HepG2 (cell line): ENCODE data around the gene SPHK1. TPM values are rescaled to one million over a fixed set of nuclear protein-coding genes. Genes with fewer than 3 reads are reported as not detected.

Experiments used
- CCAR2 ChIP-seq: fragments of 200-400 bp; formaldehyde crosslinking; optimal IDR thresholded peaks from 2 replicates; pipeline ENCODE3; 2018; ENCODE audit warnings: low read depth, mild to moderate bottlenecking, low read length, moderate library complexity
- FIP1L1 ChIP-seq: fragments of 200-400 bp; formaldehyde crosslinking; IDR thresholded peaks from 2 replicates; pipeline ENCODE4 v1.6.1; 2018; ENCODE audit warnings: low read depth, mild to moderate bottlenecking, low read length, moderate library complexity, borderline replicate concordance; ENCODE audit not compliant: insufficient read depth
- GATA4 ChIP-seq: sonication (generic); IDR thresholded peaks from 2 replicates; pipeline ENCODE4 v1.6.1; 2016; ENCODE audit warnings: antibody characterized with exemption, low read depth, borderline replicate concordance
- NFE2L2 ChIP-seq: fragments of 150-350 bp; IDR thresholded peaks from 2 replicates; pipeline ENCODE4 v1.6.1; 2014; ENCODE audit warnings: low read length
- NFKB2 ChIP-seq: sonication (generic); formaldehyde crosslinking; IDR thresholded peaks from 2 replicates; pipeline ENCODE4 v1.4.0; 2020; ENCODE audit warnings: missing genetic modification reagents, borderline replicate concordance
- RAD51 ChIP-seq: fragments of 450-650 bp; IDR thresholded peaks from 2 replicates; pipeline ENCODE4 v1.6.1; 2016; ENCODE audit warnings: borderline replicate concordance
- SRF ChIP-seq: IDR thresholded peaks from 2 replicates; pipeline ENCODE4 v1.6.1; 2011; ENCODE audit warnings: mild to moderate bottlenecking, low read depth, low read length, moderate library complexity
- TEAD2 ChIP-seq: sonication (generic); formaldehyde crosslinking; IDR thresholded peaks from 2 replicates; pipeline ENCODE4 v1.9.0; 2021; ENCODE audit warnings: missing genetic modification reagents
- TEAD3 ChIP-seq: optimal IDR thresholded peaks from 2 replicates; pipeline ENCODE3; 2016; ENCODE audit warnings: borderline replicate concordance
- TGIF2 ChIP-seq: IDR thresholded peaks from 2 replicates; pipeline ENCODE4 v1.6.1; 2016; ENCODE audit warnings: control low read depth, missing compliant biosample characterization
- ZNF101 ChIP-seq: sonication (generic); formaldehyde crosslinking; IDR thresholded peaks from 2 replicates; pipeline ENCODE4 v1.4.0; 2020; ENCODE audit warnings: mild to moderate bottlenecking, low read depth, missing genetic modification reagents, borderline replicate concordance
- ZNF484 ChIP-seq: sonication (generic); formaldehyde crosslinking; IDR thresholded peaks from 2 replicates; pipeline ENCODE4 v1.5.1; 2020; ENCODE audit warnings: mild to moderate bottlenecking, low read depth, missing genetic modification reagents, borderline replicate concordance
- ZNF660 ChIP-seq: sonication (generic); formaldehyde crosslinking; IDR thresholded peaks from 2 replicates; pipeline ENCODE4 v1.5.1; 2020; ENCODE audit warnings: mild to moderate bottlenecking, low read depth, missing genetic modification reagents, borderline replicate concordance
- ZNF788 ChIP-seq: sonication (generic); formaldehyde crosslinking; IDR thresholded peaks from 2 replicates; pipeline ENCODE4 v1.5.0; 2020; ENCODE audit warnings: mild to moderate bottlenecking, missing genetic modification reagents, borderline replicate concordance
- ZSCAN25 ChIP-seq: sonication (generic); formaldehyde crosslinking; IDR thresholded peaks from 2 replicates; pipeline ENCODE4 v1.8.0; 2022; ENCODE audit warnings: mild to moderate bottlenecking, missing genetic modification reagents
- polyA plus RNA-seq, 8 experiments: library from polyadenylated mRNA; depleted of rRNA in 3 of 8; stranded (reverse) in 7 of 8; unstranded in 1 of 8; fragments of >200 nt; fragmentation: Illumina TruSeq in 4 of 8; extraction: Trizol in 4 of 8; gene quantifications; 2 replicates each; pipeline versions ENCODE4 v1.2.1 to v1.2.3, GENCODE V29; 2011 to 2016; ENCODE audit warnings: low read depth in 4 of 8, missing spikeins in 1 of 8, mixed read lengths in 1 of 8; ENCODE audit not compliant: insufficient read depth in 1 of 8
- total RNA-seq, 5 experiments: library from RNA; depleted of rRNA; stranded (reverse); fragments of >200 nt; fragmentation: Illumina TruSeq; extraction: Trizol; gene quantifications; 2 replicates each; pipeline ENCODE4 v1.2.3, GENCODE V29; 2016; ENCODE audit warnings: low read depth in 1 of 5
- TF ChIP-seq, protein P1 (sequence below): sonication (generic); formaldehyde crosslinking; IDR thresholded peaks from 2 replicates; pipeline ENCODE4 v1.4.0; 2020; ENCODE audit warnings: missing genetic modification reagents, borderline replicate concordance
- TF ChIP-seq, protein P2 (sequence below): sonication (generic); formaldehyde crosslinking; IDR thresholded peaks from 2 replicates; pipeline ENCODE4 v1.5.0; 2020; ENCODE audit warnings: mild to moderate bottlenecking, missing genetic modification reagents
- TF ChIP-seq, protein P3 (sequence below): sonication (generic); formaldehyde crosslinking; conservative IDR thresholded peaks from 2 replicates; pipeline ENCODE4 v1.4.0; 2020; ENCODE audit warnings: missing genetic modification reagents
- TF ChIP-seq, protein P4 (sequence below): IDR thresholded peaks from 2 replicates; pipeline ENCODE4 v1.6.1; 2018; ENCODE audit warnings: missing genetic modification reagents, mild to moderate bottlenecking, missing compliant biosample characterization

The SPHK1 gene
- total and polyA plus RNA-seq, 2 of the 13 experiments (the other 11 are each of a cell fraction or from before 2014, with no cell fraction given), result 129 to 160 TPM

DNA sequence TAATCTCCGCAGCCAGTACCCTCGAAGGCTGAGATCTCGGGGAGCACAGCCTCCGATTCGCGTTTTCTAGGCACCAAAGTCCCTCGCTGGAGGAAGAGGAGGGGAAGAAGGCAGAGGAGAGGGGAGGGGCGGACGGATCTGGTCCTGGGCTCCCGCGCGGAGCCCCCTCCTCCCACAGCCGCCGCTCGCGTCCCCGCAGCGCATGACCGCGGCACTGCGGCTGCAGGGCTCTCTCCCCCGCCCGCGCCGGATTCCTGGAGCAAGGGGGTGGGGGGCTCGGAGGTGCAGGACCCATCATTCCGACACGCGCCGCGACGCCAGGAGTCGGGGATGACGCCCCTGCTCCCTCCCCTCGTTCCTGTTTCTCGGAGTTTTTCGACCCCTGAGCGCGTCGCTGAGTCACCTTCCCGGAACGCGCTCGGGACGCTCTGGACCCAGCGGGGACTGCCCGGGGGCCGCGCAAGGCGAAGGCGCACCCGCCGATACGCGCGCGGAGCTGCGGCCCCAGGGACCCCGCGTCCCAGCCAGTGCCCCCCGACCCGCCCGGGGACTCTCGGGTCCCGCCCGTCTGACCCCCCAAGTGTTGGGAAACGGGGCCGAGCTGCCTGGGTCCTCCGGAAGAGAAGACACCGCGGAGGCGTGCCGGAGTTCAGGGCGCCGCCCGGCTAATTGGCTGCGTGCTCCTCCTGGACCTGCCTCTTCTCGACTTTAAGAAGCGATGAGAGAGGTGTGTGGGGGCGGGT, 1.4 kb upstream of the SPHK1 start (continued):
- TF ChIP-seq, protein P1, sequence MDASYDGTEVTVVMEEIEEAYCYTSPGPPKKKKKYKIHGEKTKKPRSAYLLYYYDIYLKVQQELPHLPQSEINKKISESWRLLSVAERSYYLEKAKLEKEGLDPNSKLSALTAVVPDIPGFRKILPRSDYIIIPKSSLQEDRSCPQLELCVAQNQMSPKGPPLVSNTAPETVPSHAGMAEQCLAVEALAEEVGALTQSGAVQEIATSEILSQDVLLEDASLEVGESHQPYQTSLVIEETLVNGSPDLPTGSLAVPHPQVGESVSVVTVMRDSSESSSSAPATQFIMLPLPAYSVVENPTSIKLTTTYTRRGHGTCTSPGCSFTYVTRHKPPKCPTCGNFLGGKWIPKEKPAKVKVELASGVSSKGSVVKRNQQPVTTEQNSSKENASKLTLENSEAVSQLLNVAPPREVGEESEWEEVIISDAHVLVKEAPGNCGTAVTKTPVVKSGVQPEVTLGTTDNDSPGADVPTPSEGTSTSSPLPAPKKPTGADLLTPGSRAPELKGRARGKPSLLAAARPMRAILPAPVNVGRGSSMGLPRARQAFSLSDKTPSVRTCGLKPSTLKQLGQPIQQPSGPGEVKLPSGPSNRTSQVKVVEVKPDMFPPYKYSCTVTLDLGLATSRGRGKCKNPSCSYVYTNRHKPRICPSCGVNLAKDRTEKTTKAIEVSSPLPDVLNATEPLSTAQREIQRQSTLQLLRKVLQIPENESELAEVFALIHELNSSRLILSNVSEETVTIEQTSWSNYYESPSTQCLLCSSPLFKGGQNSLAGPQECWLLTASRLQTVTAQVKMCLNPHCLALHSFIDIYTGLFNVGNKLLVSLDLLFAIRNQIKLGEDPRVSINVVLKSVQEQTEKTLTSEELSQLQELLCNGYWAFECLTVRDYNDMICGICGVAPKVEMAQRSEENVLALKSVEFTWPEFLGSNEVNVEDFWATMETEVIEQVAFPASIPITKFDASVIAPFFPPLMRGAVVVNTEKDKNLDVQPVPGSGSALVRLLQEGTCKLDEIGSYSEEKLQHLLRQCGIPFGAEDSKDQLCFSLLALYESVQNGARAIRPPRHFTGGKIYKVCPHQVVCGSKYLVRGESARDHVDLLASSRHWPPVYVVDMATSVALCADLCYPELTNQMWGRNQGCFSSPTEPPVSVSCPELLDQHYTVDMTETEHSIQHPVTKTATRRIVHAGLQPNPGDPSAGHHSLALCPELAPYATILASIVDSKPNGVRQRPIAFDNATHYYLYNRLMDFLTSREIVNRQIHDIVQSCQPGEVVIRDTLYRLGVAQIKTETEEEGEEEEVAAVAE (CRISPR knock-in tag), result 0 out of 2 replicates have a peak, but pooled peaks have one; percentile 5
- TF ChIP-seq, protein P2, sequence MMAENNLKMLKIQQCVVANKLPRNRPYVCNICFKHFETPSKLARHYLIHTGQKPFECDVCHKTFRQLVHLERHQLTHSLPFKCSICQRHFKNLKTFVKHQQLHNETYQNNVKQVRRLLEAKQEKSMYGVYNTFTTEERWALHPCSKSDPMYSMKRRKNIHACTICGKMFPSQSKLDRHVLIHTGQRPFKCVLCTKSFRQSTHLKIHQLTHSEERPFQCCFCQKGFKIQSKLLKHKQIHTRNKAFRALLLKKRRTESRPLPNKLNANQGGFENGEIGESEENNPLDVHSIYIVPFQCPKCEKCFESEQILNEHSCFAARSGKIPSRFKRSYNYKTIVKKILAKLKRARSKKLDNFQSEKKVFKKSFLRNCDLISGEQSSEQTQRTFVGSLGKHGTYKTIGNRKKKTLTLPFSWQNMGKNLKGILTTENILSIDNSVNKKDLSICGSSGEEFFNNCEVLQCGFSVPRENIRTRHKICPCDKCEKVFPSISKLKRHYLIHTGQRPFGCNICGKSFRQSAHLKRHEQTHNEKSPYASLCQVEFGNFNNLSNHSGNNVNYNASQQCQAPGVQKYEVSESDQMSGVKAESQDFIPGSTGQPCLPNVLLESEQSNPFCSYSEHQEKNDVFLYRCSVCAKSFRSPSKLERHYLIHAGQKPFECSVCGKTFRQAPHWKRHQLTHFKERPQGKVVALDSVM (CRISPR knock-in tag), result peak; percentile 39
- TF ChIP-seq NFKB2 (CRISPR knock-in tag) (peak; percentile 92), NFE2L2 (no peak), ZNF101 (0 out of 2 replicates have a peak, but pooled peaks have one; percentile 11), ZNF484 (CRISPR knock-in tag) (no peak), RAD51 (no peak), ZNF788 (CRISPR knock-in tag) (no peak; the same call in 1 of the 2 replicates), FIP1L1 (0 out of 2 replicates have a peak, but pooled peaks have one; percentile 34), CCAR2 (no peak), TEAD2 (peak; percentile 70), ZSCAN25 (CRISPR knock-in tag) (no peak), GATA4 (peak; percentile 9; the same call in 1 of the 2 replicates), SRF (no peak), ZNF660 (CRISPR knock-in tag) (no peak), TEAD3 (CRISPR knock-in tag) (peak; percentile 93), TGIF2 (no peak)
- TF ChIP-seq, protein P3, sequence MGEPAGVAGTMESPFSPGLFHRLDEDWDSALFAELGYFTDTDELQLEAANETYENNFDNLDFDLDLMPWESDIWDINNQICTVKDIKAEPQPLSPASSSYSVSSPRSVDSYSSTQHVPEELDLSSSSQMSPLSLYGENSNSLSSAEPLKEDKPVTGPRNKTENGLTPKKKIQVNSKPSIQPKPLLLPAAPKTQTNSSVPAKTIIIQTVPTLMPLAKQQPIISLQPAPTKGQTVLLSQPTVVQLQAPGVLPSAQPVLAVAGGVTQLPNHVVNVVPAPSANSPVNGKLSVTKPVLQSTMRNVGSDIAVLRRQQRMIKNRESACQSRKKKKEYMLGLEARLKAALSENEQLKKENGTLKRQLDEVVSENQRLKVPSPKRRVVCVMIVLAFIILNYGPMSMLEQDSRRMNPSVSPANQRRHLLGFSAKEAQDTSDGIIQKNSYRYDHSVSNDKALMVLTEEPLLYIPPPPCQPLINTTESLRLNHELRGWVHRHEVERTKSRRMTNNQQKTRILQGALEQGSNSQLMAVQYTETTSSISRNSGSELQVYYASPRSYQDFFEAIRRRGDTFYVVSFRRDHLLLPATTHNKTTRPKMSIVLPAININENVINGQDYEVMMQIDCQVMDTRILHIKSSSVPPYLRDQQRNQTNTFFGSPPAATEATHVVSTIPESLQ (CRISPR knock-in tag), result no peak; the same call in 1 of the 2 replicates
- TF ChIP-seq, protein P4, sequence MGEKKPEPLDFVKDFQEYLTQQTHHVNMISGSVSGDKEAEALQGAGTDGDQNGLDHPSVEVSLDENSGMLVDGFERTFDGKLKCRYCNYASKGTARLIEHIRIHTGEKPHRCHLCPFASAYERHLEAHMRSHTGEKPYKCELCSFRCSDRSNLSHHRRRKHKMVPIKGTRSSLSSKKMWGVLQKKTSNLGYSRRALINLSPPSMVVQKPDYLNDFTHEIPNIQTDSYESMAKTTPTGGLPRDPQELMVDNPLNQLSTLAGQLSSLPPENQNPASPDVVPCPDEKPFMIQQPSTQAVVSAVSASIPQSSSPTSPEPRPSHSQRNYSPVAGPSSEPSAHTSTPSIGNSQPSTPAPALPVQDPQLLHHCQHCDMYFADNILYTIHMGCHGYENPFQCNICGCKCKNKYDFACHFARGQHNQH (CRISPR knock-in tag), result peak; percentile 78
